GM21825 (cell line): ENCODE measurements around the gene TCF15.

ENCODE experiments used
- ATAC-seq: cut with Tn5 transposase; IDR thresholded peaks from one replicate; pipeline ENCODE4 v1.9.1; 2021; ENCODE audit warnings: mild to moderate bottlenecking, moderate library complexity; ENCODE audit not compliant: unreplicated experiment

TCF15 gene

DNA sequence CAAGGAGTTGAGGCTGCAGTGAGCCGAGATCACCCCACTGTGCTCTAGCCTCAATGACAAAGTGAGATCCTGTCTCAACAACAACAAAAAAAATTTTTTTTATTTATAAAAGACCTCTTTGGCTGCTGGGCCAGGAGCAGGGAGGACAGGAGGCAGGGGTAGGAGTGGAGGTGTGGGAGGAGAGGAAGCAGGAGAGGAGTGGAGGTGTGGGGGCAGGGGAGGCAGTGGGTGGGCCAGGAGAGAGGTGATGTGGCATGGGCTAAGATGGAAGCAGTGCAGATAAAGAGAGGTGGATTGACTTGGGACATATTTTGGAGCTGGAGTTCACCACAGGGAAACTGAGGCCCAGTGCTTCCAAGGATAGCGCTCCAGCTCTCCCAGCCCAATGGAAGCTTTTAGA lies 53.1 kb downstream of the TCF15 start:
- no peak for ATAC-seq

- no peak for ATAC-seq
Measured at GRCh38 chr20:555976-556385, 54.1 kb downstream of the TCF15 start.
